ENCODE results near the gene A1CF.
"Not testable (repeated sequence)": the region's sequence is repeated elsewhere in the genome, so short reads cannot be mapped to it uniquely, and the experiment has no call there.

The A1CF gene

DNA sequence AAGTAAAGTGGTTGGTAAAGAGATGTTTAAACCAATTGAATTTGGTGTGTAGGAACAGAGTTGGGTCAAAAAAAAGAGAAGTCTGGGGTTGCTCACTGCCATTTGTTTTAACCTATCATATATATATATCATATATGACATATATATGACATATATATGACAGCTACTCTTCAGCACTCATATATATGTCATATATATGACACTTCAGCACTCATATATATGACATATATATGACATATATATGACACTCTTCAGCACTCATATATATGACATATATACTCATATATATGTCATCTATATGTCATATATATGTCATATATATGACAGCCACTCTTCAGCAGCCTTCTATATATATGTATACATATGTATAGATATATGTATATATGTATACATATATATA lies 8.9 kb upstream of the A1CF start:
- TF ChIP-seq CTCF (IDR thresholded peaks at IDR 0.05; ENCODE audit: borderline replicate concordance, control extremely low read depth, extremely low read depth, insufficient read depth, missing control alignments): no peak
- DNase-seq (ENCODE audit: low spot score): no peak
- in situ Hi-C loops (cut with MboI; ENCODE audit: low sequenced_read_pairs, unreplicated experiment): no loop called here

GRCh38 chr10:50892467-50892866 lies 7.0 kb upstream of the A1CF start:
- no peak for TF ChIP-seq CTCF (IDR thresholded peaks at IDR 0.05; ENCODE audit: borderline replicate concordance, control extremely low read depth, extremely low read depth, insufficient read depth, missing control alignments)
- in situ Hi-C loops (cut with MboI; ENCODE audit: low sequenced_read_pairs, unreplicated experiment): no loop called here
- no peak for DNase-seq (ENCODE audit: low spot score)

DNA sequence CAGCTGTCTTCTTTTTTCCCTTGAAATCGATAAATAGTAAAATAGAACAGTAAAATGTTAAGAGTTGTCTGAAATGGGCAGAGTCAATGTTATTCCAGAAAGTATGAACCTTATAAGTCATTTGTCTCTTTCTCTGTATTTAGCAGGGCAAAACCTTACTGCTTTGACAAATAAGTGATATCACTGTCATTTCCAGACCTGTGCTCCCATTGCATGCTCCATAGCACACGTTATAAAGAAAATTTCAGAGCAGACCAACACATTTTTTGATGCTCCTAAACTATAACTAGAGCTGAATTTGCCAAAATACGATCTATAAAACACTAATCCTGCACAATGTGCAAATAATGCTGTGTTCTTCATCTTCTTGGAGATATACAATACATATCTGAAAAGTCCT lies 1.1 kb downstream of the A1CF start:
- in situ Hi-C loops (cut with MboI; ENCODE audit: low sequenced_read_pairs, unreplicated experiment): no loop called here
- no peak for TF ChIP-seq CTCF (IDR thresholded peaks at IDR 0.05; ENCODE audit: borderline replicate concordance, control extremely low read depth, extremely low read depth, insufficient read depth, missing control alignments)

DNA sequence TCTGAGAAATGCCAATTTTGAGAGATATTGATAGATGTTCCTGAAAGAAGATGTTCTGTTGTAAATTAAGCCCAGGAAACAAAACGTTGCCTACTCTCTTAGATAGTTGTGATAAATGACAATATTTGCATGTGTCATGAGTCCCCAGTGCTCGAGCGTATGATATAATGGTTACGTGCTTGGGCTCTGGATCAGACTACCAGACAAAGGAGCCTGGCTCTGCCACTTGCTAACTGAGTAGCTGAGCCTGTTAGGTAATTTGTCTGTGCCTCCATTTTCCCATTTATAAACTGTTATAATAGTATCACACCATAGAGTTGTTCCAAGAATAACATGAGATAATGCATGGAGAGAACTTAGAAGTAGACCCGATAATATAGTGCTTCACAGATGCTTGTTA lies 1.8 kb downstream of the A1CF start:
- in situ Hi-C loops (cut with MboI; ENCODE audit: low sequenced_read_pairs, unreplicated experiment): no loop called here
- DNase-seq (ENCODE audit: low spot score): no peak
- TF ChIP-seq CTCF (IDR thresholded peaks at IDR 0.05; ENCODE audit: borderline replicate concordance, control extremely low read depth, extremely low read depth, insufficient read depth, missing control alignments): no peak

More for the DNA sequence above, 1.1 kb downstream of the A1CF start:
- DNase-seq (ENCODE audit: low spot score): no peak

- DNase-seq (ENCODE audit: low spot score): no peak
- in situ Hi-C loops (cut with MboI; ENCODE audit: low sequenced_read_pairs, unreplicated experiment): no loop called here
- TF ChIP-seq CTCF (IDR thresholded peaks at IDR 0.05; ENCODE audit: borderline replicate concordance, control extremely low read depth, extremely low read depth, insufficient read depth, missing control alignments): no peak
Measured at GRCh38 chr10:50882540-50882983, 2.9 kb downstream of the A1CF start.

DNA sequence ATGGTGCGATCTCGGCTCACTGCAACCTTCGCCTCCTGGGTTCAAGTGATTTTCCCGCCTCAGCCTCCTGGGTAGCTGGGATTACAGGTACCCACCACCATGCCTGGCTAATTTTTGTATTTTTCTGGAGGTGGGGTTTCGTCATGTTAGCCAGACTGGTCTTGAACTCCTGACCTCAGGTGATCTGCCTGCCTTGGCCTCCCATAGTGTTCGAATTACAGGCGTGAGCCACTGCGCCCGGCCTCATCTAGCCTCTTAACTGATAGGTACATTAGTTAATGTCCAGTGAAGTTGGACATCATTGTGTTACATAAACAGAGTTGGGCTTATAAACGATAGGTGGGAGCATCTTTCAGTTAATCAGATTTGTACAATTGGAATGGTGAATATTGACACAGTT lies 4.4 kb downstream of the A1CF start:
- DNase-seq (ENCODE audit: low spot score); in situ Hi-C loops (cut with MboI; ENCODE audit: low sequenced_read_pairs, unreplicated experiment): not testable (repeated sequence)

GRCh38 chr10:50876429-50876828 lies 9.0 kb downstream of the A1CF start:
- TF ChIP-seq CTCF (IDR thresholded peaks at IDR 0.05; ENCODE audit: borderline replicate concordance, control extremely low read depth, extremely low read depth, insufficient read depth, missing control alignments): no peak
- in situ Hi-C loops (cut with MboI; ENCODE audit: low sequenced_read_pairs, unreplicated experiment): no loop called here
- DNase-seq (ENCODE audit: low spot score): no peak

Measured in GM13976 (cell line).